Muscle of arm (tissue), 12 donors: ENCODE data around the gene MAGOH. TPM values are rescaled to one million over a fixed set of nuclear protein-coding genes. Genes with fewer than 3 reads are reported as not detected.
A peak's percentile ranks its signal among the peaks of the same experiment; 100 is the strongest.
"Not testable (repeated sequence)": the region's sequence is repeated elsewhere in the genome, so short reads cannot be mapped to it uniquely, and the experiment has no call there.

ENCODE experiments used
- DNase-seq: peaks from one replicate; pipeline ENCODE4 v3.0.0-alpha.2; 2013
- polyA plus RNA-seq, 12 donors: library from polyadenylated mRNA; unstranded; fragments of 120-200 nt; gene quantifications; one replicate each; pipeline ENCODE4 v1.2.1, GENCODE V29; 2013; ENCODE audit not compliant: insufficient read length in 12 of 12

MAGOH gene
- polyA plus RNA-seq, 12 donors: 28.7 to 63.4 (median 44.7) TPM; not detected in 1

- no peak for DNase-seq
These were observed 42.9 kb downstream of the MAGOH start for GRCh38 chr1:53195246-53196016.

GRCh38 chr1:53190210-53190611 lies 48.1 kb downstream of the MAGOH start:
- no peak for DNase-seq

- no peak for DNase-seq
These were observed 49.3 kb downstream of the MAGOH start for GRCh38 chr1:53189061-53189460.

- no peak for DNase-seq
These were observed 50.2 kb downstream of the MAGOH start for GRCh38 chr1:53188099-53188498.

- no peak for DNase-seq
These were observed 50.9 kb downstream of the MAGOH start for GRCh38 chr1:53187401-53187800.

GRCh38 chr1:53186533-53186932 lies 51.8 kb downstream of the MAGOH start:
- DNase-seq: no peak

GRCh38 chr1:53185955-53186297 lies 52.4 kb downstream of the MAGOH start:
- DNase-seq: not testable (repeated sequence)

- DNase-seq: no peak
These were observed 55.0 kb downstream of the MAGOH start for GRCh38 chr1:53183095-53183990.

GRCh38 chr1:53182716-53183094 lies 55.6 kb downstream of the MAGOH start:
- DNase-seq: no peak

- DNase-seq: peak; percentile 77
These were observed 56.2 kb downstream of the MAGOH start for GRCh38 chr1:53182111-53182593.

GRCh38 chr1:53180951-53181350 lies 57.4 kb downstream of the MAGOH start:
- DNase-seq: no peak

GRCh38 chr1:53180226-53180625 lies 58.1 kb downstream of the MAGOH start:
- DNase-seq: no peak

Other genes starting within 250 kb of the MAGOH start
- gene PODN, start 176.3 kb downstream of the MAGOH start, polyA plus RNA-seq: 10 to 100 TPM in 3 of 12 donors, 1 to 10 TPM in 8, not detected in 1; 5.7 to 14.3 (median 7.4) TPM
- gene SLC1A7, start 95.9 kb downstream of the MAGOH start, polyA plus RNA-seq: under 1 TPM in 10 of 12 donors, not detected in 2; 0.20 to 0.67 (median 0.39) TPM
- 10 to 100 TPM in 11 of 12 donors, not detected in 1; 10.5 to 21.1 (median 12.4) TPM for gene CPT2, start 41.7 kb downstream of the MAGOH start, polyA plus RNA-seq
- gene CZIB, start 17.9 kb downstream of the MAGOH start, polyA plus RNA-seq: 10 to 100 TPM in 11 of 12 donors, not detected in 1; 50.0 to 80.6 (median 63.3) TPM
- 10 to 100 TPM in 1 of 12 donors, 1 to 10 TPM in 10, not detected in 1; 3.0 to 14.6 (median 6.2) TPM for gene LRP8, start 89.6 kb upstream of the MAGOH start, polyA plus RNA-seq
- not detected for gene DMRTB1, start 220.9 kb upstream of the MAGOH start, polyA plus RNA-seq